Heart right ventricle (tissue), 16 donors: ENCODE measurements around the gene ATG2B. TPM values are rescaled to one million over a fixed set of nuclear protein-coding genes. Genes with fewer than 3 reads are reported as not detected.

Experiments
- ATAC-seq, 8 donors: fragments of 200-7000 bp; cut with Tn5 transposase; one replicate each; pipeline ENCODE4 v1.9.1; 2020; ENCODE audit warnings: mild to moderate bottlenecking in 8 of 8, moderate library complexity in 8 of 8, moderate number of reproducible peaks in 1 of 8
- DNase-seq, 2 donors: peaks; one replicate each; pipeline ENCODE4 v3.0.0-alpha.2; 2020
- H3K27ac ChIP-seq, 10 donors: fragments of 200-600 bp; sonication (generic) in 2 of 10; one replicate each; pipeline versions ENCODE4 v1.5.0 to v1.8.0; 2020 to 2022; ENCODE audit warnings: mild to moderate bottlenecking in 3 of 10
- H3K27me3 ChIP-seq, 7 donors: fragments of 200-600 bp; one replicate each; pipeline ENCODE4 v1.8.0; 2021 to 2022; ENCODE audit warnings: mild to moderate bottlenecking in 2 of 7
- H3K36me3 ChIP-seq, 9 donors: fragments of 200-600 bp; sonication (generic) in 1 of 9; one replicate each; pipeline versions ENCODE4 v1.5.0 to v1.8.0; 2020 to 2022; ENCODE audit warnings: mild to moderate bottlenecking in 2 of 9
- H3K4me1 ChIP-seq, 9 donors: fragments of 200-600 bp; sonication (generic) in 1 of 9; one replicate each; pipeline versions ENCODE4 v1.5.0 to v1.8.0; 2020 to 2022; ENCODE audit warnings: mild to moderate bottlenecking in 4 of 9
- H3K4me3 ChIP-seq, 10 donors: fragments of 200-600 bp; sonication (generic) in 2 of 10; one replicate each; pipeline versions ENCODE4 v1.5.0 to v1.8.0; 2020 to 2022; ENCODE audit warnings: mild to moderate bottlenecking in 7 of 10, moderate library complexity in 2 of 10
- H3K9me3 ChIP-seq, 11 donors: fragments of 200-600 bp in 10 of 11; sonication (generic) in 2 of 11; one replicate each; pipeline versions ENCODE4 v1.5.0 to v1.8.0; 2013 to 2022; ENCODE audit warnings: mild to moderate bottlenecking in 2 of 11, control low read depth in 1 of 11, moderate library complexity in 1 of 11
- CTCF ChIP-seq, 9 donors: fragments of 200-600 bp; sonication (generic) in 2 of 9; IDR thresholded peaks; one replicate each; pipeline versions ENCODE4 v1.5.0 to v1.8.0; 2021 to 2022; ENCODE audit warnings: antibody characterized with exemption in 9 of 9, mild to moderate bottlenecking in 5 of 9, moderate library complexity in 1 of 9
- WGBS, 2 donors: extraction: QIAGEN DNeasy Blood & Tissue Kit; methylation state at CpG; one replicate each; pipeline ENCODE4 v1.1.7; 2013; ENCODE audit warnings: inconsistent platforms in 1 of 2; 5-methylcytosine and 5-hydroxymethylcytosine counted together
- intact Hi-C, 10 donors: fragments of 100-400 bp; cut with DNase I; formaldehyde crosslinking; loops; one replicate each; pipeline versions ENCODE4 v1.11.1 to v1.14.2; 2022
- polyA plus RNA-seq, 2 donors: library from polyadenylated mRNA; stranded (reverse); fragments of 200-250 nt; gene quantifications; one replicate each; pipeline ENCODE4 v1.2.3, GENCODE V29; 2013
- total RNA-seq, 10 donors: library from RNA; stranded (reverse); fragmentation: NEBNext Ultra II Directional in 3 of 10; extraction: Animal tissue kit (Norgen Biotek cat#: 25700) in 3 of 10; gene quantifications; one replicate each; pipeline versions ENCODE4 v1.2.1 to v1.2.4, GENCODE V29; 2021 to 2023
- donor health status: Arrhythmogenic right ventricular cardiomyopathy.
- donor health status: ischemic (EF 13 %, LVEDD 7.1; RV severe dilation, severe dysfunction).
- donor health status: healthy with polysubstance abuse.
- donor health status: DM: no; HTN: yes; CAD: no.
- donor health status: DM: no; HTN: no; CAD: no.
- donor health status: ischemic (EF 25% LVEDD 6.9; RV normal size, moderate dysfunction).
- donor health status: ischemic (EF 25% LVEDD 5.7; RV mildly dilated, moderate dysfunction).
- donor health status: healthy.
- donor health status: DM: yes; HTN: yes; CAD: no.
- donor health status: Ischemic cardiomyopathy.
- donor health status: ischemic (EF 35%, LVEDD 5.7; RV mildly dilated, moderate dysfunction).
- donor health status: nonischemic (EF 11% LVEDD 7.7; RV severe dilation, severe dysfunction).
- donor health status: DM: yes; HTN: yes; CAD: no.
- donor health status: PGD.
- donor health status: ischemic (EF 29% LVEDD 5.4; RV normal size, mild dysfunction).
- donor health status: nonischemic (EF 23%, LVEDD 6.1; RV moderate dilation, normal function).

The ATG2B gene
- total and polyA plus RNA-seq, 12 donors, result 2.4 to 20.2 (median 14.0) TPM

- Histone ChIP-seq H3K27ac (no peak overlapping the region), H3K4me1 (peaks cover 0 to 15% (median 6%) of the 10 kb centered on the region in 9 donors), H3K27me3 (no peaks in the 10 kb centered on the region), H3K4me3 (no peak overlapping the region), H3K9me3 (peaks cover 4 to 17% (median 13%) of the 10 kb centered on the region in 11 donors), H3K36me3 (peaks cover 0 to 42% (median 0%) of the 10 kb centered on the region in 9 donors)
- no peak for TF ChIP-seq CTCF (IDR thresholded peaks at IDR 0.05)
- DNase-seq, result no peak
- intact Hi-C loops, result no loop called here
- 93 to 97% methylated on average over 2 of the region's 2 CpGs for WGBS, 2 donors
- ATAC-seq, result no peak
Observed at GRCh38 chr14:96280104-96280503, 83.0 kb downstream of the ATG2B start.

- H3K27me3 ChIP-seq, result no peaks in the 10 kb centered on the region
- H3K36me3 ChIP-seq, result peaks cover 0 to 38% (median 0%) of the 10 kb centered on the region in 9 donors
- intact Hi-C loops, result loop anchor here in 9 of 10 donors (5.0 to 10.0 kb wide), 5 partner anchors 275 to 717 kb away; no protein-coding TSS in a partner anchor
- ATAC-seq (no peak), DNase-seq (no peak)
- H3K4me1 ChIP-seq, result peaks cover 0 to 16% (median 8%) of the 10 kb centered on the region in 9 donors
- H3K9me3 ChIP-seq, result peaks cover 4 to 17% (median 13%) of the 10 kb centered on the region in 11 donors
- H3K4me3 ChIP-seq, result no peak overlapping the region
- no peak overlapping the region for H3K27ac ChIP-seq
- TF ChIP-seq CTCF (IDR thresholded peaks at IDR 0.05), result no peak
- WGBS, 2 donors, result 76 to 77% methylated on average over 8 of the region's 8 CpGs
Observed at GRCh38 chr14:96279564-96279963, 83.6 kb downstream of the ATG2B start.

- H3K27me3 ChIP-seq, result no peaks in the 10 kb centered on the region
- H3K4me1 ChIP-seq, result peaks cover 0 to 16% (median 8%) of the 10 kb centered on the region in 9 donors
- ATAC-seq (no peak), DNase-seq (no peak)
- no peak for TF ChIP-seq CTCF (IDR thresholded peaks at IDR 0.05)
- no peak overlapping the region for H3K4me3 ChIP-seq
- peaks cover 0 to 22% (median 0%) of the 10 kb centered on the region in 9 donors for H3K36me3 ChIP-seq
- no peak overlapping the region for H3K27ac ChIP-seq
- peaks cover 4 to 18% (median 13%) of the 10 kb centered on the region in 11 donors for H3K9me3 ChIP-seq
- intact Hi-C loops, result loop anchor here (2.0 to 10.0 kb wide), 6 partner anchors 177 to 716 kb away; no protein-coding TSS in a partner anchor
- 93 to 94% methylated on average over 1 of the region's 1 CpG for whole genome bisulfite sequencing, 2 donors
Observed at GRCh38 chr14:96277890-96278289, 85.3 kb downstream of the ATG2B start.

GRCh38 chr14:96275177-96276112 is 87.7 kb downstream of the ATG2B start:
- peak in 6 of 8 donors; percentile 50 to 77 (median 65) for ATAC-seq
- peak; percentile 75 to 98 (median 90) for TF ChIP-seq CTCF (IDR thresholded peaks at IDR 0.05)
- Histone ChIP-seq H3K27me3 (no peaks in the 10 kb centered on the region), H3K36me3 (peaks cover 0 to 6% (median 0%) of the 10 kb centered on the region in 9 donors), H3K27ac (peak overlapping the region in 1 of 10 donors; percentile 29), H3K9me3 (peaks cover 4 to 40% (median 14%) of the 10 kb centered on the region in 11 donors), H3K4me1 (peaks cover 0 to 10% (median 4%) of the 10 kb centered on the region in 9 donors), H3K4me3 (no peak overlapping the region)
- intact Hi-C loops, result loop anchor here (1.0 to 10.0 kb wide), 9 partner anchors 175 to 715 kb away; no protein-coding TSS in a partner anchor
- DNase-seq, result peak; percentile 52 to 73
- WGBS, 2 donors, result 16 to 17% methylated on average over 17 of the region's 17 CpGs
